Peyer's patch (tissue), 4 donors: ENCODE results near the gene BMPR2. TPM values are rescaled to one million over a fixed set of nuclear protein-coding genes. Genes with fewer than 3 reads are reported as not detected.
"Not testable (repeated sequence)": the region's sequence is repeated elsewhere in the genome, so short reads cannot be mapped to it uniquely, and the experiment has no call there.

Experiments
- DNase-seq, 3 donors: peaks; one replicate each; pipeline ENCODE4 v3.0.0-alpha.2; 2017 to 2019
- H3K27ac ChIP-seq, 4 donors: fragments of 200-600 bp; sonication (generic); one replicate each; pipeline ENCODE4 v1.5.1; 2016 to 2019
- H3K27me3 ChIP-seq, 2 donors: fragments of 200-600 bp; sonication (generic); one replicate each; pipeline ENCODE4 v1.5.1; 2019
- H3K36me3 ChIP-seq, 3 donors: fragments of 200-600 bp; sonication (generic); one replicate each; pipeline ENCODE4 v1.5.1; 2016 to 2019
- H3K4me1 ChIP-seq, 4 donors: fragments of 200-600 bp; sonication (generic); one replicate each; pipeline ENCODE4 v1.5.1; 2016 to 2019
- H3K4me3 ChIP-seq, 4 donors: fragments of 200-600 bp; sonication (generic); 1 replicate in 3 of 4; 2 replicates in 1 of 4; pipeline ENCODE4 v1.5.1; 2016 to 2019; ENCODE audit warnings: mild to moderate bottlenecking in 1 of 4
- H3K9me3 ChIP-seq, 4 donors: fragments of 200-600 bp; sonication (generic); one replicate each; pipeline ENCODE4 v1.5.1; 2016 to 2019; ENCODE audit warnings: mild to moderate bottlenecking in 1 of 4
- POLR2A ChIP-seq, 2 donors: fragments of 450-650 bp; IDR thresholded peaks; one replicate each; pipeline ENCODE4 v1.5.1; 2017; ENCODE audit warnings: antibody characterized with exemption in 2 of 2, mild to moderate bottlenecking in 2 of 2, moderate library complexity in 2 of 2
- total RNA-seq, 4 donors: library from RNA; depleted of rRNA; stranded (reverse); fragments of >200 nt; gene quantifications; one replicate each; pipeline ENCODE4 v1.1.0, GENCODE V29; 2016
- TF ChIP-seq, protein P1 (sequence below), 6 experiments: fragments of 450-650 bp in 4 of 6; fragments of 200-600 bp in 2 of 6; sonication (generic) in 1 of 6; IDR thresholded peaks; one replicate each; pipeline ENCODE4 v1.5.1; 2017 to 2019; ENCODE audit warnings: antibody characterized with exemption in 6 of 6, mild to moderate bottlenecking in 3 of 6, moderate library complexity in 1 of 6

Gene BMPR2
- total RNA-seq, 4 donors from 2014 or later, result 20.6 to 34.7 (median 30.0) TPM

- no peak for DNase-seq
- H3K4me3 ChIP-seq, result no peak overlapping the region
- H3K27me3 ChIP-seq, result no peaks in the 10 kb centered on the region
- no peaks in the 10 kb centered on the region for H3K4me1 ChIP-seq
- peaks cover 0 to 34% (median 0%) of the 10 kb centered on the region in 3 donors for H3K36me3 ChIP-seq
- H3K9me3 ChIP-seq, result no peaks in the 10 kb centered on the region
- no peak for TF ChIP-seq POLR2A (IDR thresholded peaks at IDR 0.05)
- TF ChIP-seq, protein P1, sequence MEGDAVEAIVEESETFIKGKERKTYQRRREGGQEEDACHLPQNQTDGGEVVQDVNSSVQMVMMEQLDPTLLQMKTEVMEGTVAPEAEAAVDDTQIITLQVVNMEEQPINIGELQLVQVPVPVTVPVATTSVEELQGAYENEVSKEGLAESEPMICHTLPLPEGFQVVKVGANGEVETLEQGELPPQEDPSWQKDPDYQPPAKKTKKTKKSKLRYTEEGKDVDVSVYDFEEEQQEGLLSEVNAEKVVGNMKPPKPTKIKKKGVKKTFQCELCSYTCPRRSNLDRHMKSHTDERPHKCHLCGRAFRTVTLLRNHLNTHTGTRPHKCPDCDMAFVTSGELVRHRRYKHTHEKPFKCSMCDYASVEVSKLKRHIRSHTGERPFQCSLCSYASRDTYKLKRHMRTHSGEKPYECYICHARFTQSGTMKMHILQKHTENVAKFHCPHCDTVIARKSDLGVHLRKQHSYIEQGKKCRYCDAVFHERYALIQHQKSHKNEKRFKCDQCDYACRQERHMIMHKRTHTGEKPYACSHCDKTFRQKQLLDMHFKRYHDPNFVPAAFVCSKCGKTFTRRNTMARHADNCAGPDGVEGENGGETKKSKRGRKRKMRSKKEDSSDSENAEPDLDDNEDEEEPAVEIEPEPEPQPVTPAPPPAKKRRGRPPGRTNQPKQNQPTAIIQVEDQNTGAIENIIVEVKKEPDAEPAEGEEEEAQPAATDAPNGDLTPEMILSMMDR (IDR thresholded peaks at IDR 0.05), result no peak
- H3K27ac ChIP-seq, result no peak overlapping the region
Observed at GRCh38 chr2:202529389-202529788, 153.3 kb downstream of the BMPR2 start.

DNA sequence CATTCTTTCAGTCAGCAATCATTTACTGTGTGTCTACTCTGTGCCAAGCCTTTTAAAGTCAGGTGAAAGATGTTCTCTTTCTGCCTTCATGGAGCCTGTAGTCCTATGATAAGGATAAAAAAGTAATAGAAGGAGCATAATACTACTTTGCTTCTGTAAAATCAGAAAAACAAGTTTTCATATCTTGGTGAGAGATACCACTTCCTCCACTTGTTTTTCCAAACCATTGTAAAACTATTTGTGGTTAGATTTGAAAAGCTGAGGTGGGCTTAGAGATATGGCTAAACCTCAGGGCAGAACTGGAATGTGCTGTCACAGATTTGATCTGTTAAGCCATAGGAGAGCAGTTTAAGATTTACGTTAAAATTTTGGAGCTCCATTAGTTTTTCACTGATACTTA is 153.9 kb downstream of the BMPR2 start:
- TF ChIP-seq, protein P1 (IDR thresholded peaks at IDR 0.05), result no peak
- no peak for TF ChIP-seq POLR2A (IDR thresholded peaks at IDR 0.05)
- Histone ChIP-seq H3K27ac (no peak overlapping the region), H3K27me3 (no peaks in the 10 kb centered on the region), H3K4me1 (no peaks in the 10 kb centered on the region), H3K4me3 (no peak overlapping the region), H3K9me3 (no peaks in the 10 kb centered on the region), H3K36me3 (peaks cover 0 to 36% (median 0%) of the 10 kb centered on the region in 3 donors)
- no peak for DNase-seq

DNA sequence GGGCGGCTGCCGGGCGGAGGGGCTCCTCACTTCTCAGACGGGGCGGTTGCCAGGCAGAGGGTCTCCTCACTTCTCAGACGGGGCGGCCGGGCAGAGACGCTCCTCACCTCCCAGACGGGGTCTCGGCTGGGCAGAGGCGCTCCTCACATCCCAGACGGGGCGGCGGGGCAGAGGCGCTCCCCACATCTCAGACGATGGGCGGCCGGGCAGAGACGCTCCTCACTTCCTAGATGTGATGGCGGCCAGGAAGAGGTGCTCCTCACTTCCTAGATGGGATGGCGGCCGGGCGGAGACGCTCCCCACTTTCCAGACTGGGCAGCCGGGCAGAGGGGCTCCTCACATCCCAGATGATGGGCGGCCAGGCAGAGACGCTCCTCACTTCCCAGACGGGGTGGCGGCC is 159.2 kb downstream of the BMPR2 start:
- H3K9me3 ChIP-seq, DNase-seq, H3K27me3 ChIP-seq, H3K4me1 ChIP-seq, H3K27ac ChIP-seq, H3K4me3 ChIP-seq: not testable (repeated sequence)
- H3K36me3 ChIP-seq, result peaks cover 0 to 36% (median 0%) of the 10 kb centered on the region in 3 donors

GRCh38 chr2:202541137-202541536 is 165.0 kb downstream of the BMPR2 start:
- H3K36me3 ChIP-seq, result peaks cover 0 to 16% (median 0%) of the 10 kb centered on the region in 3 donors
- no peak overlapping the region for H3K4me3 ChIP-seq
- TF ChIP-seq, protein P1 (IDR thresholded peaks at IDR 0.05), result no peak
- no peak for TF ChIP-seq POLR2A (IDR thresholded peaks at IDR 0.05)
- H3K9me3 ChIP-seq, result no peaks in the 10 kb centered on the region
- no peak overlapping the region for H3K27ac ChIP-seq
- no peaks in the 10 kb centered on the region for H3K27me3 ChIP-seq
- no peaks in the 10 kb centered on the region for H3K4me1 ChIP-seq
- no peak for DNase-seq

GRCh38 chr2:202542142-202542541 is 166.0 kb downstream of the BMPR2 start:
- Histone ChIP-seq H3K4me1 (no peaks in the 10 kb centered on the region), H3K27ac (no peak overlapping the region), H3K27me3 (no peaks in the 10 kb centered on the region), H3K4me3 (no peak overlapping the region), H3K36me3 (peaks cover 0 to 16% (median 0%) of the 10 kb centered on the region in 3 donors), H3K9me3 (no peaks in the 10 kb centered on the region)
- TF ChIP-seq, protein P1 (IDR thresholded peaks at IDR 0.05), result no peak
- TF ChIP-seq POLR2A (IDR thresholded peaks at IDR 0.05), result no peak
- DNase-seq, result no peak

GRCh38 chr2:202545523-202545922 is 169.4 kb downstream of the BMPR2 start:
- Histone ChIP-seq H3K27me3 (no peaks in the 10 kb centered on the region), H3K27ac (no peak overlapping the region), H3K4me3 (no peak overlapping the region), H3K36me3 (peaks cover 0 to 16% (median 0%) of the 10 kb centered on the region in 3 donors), H3K9me3 (no peaks in the 10 kb centered on the region), H3K4me1 (no peaks in the 10 kb centered on the region)
- DNase-seq, result no peak
- TF ChIP-seq, protein P1 (IDR thresholded peaks at IDR 0.05), result no peak
- no peak for TF ChIP-seq POLR2A (IDR thresholded peaks at IDR 0.05)
